ENCODE results near the gene PTP4A1.

Gene PTP4A1

GRCh38 chr6:63530182-63530581 is 42.1 kb upstream of the PTP4A1 start:
- Histone ChIP-seq H3K27me3 (ENCODE audit: control insufficient read depth, low read length) (no peaks in the 10 kb centered on the region), H4K20me1 (ENCODE audit: control insufficient read depth, insufficient read depth, low read depth, low read length) (no peaks in the 10 kb centered on the region), H3F3A (ENCODE audit: control insufficient read depth, insufficient read depth) (no peaks in the 10 kb centered on the region), H3K9me3 (ENCODE audit: control insufficient read depth, insufficient read depth, low read length) (no peaks in the 10 kb centered on the region), H3K27ac (ENCODE audit: low read depth, low read length) (no peak overlapping the region), H3K9me2 (replicated peaks; ENCODE audit: control insufficient read depth, low read length) (no peaks in the 10 kb centered on the region), H3K4me3 (ENCODE audit: low read length) (no peak overlapping the region), H3K79me2 (ENCODE audit: control insufficient read depth, low read length) (no peaks in the 10 kb centered on the region), H3K4me2 (ENCODE audit: low read length) (no peak overlapping the region), H3K36me3 (ENCODE audit: control insufficient read depth, low read length) (no peaks in the 10 kb centered on the region), H3K4me1 (ENCODE audit: control insufficient read depth, low read length) (no peaks in the 10 kb centered on the region)
- TF ChIP-seq EZH2phosphoT487 (IDR thresholded peaks at IDR 0.05; ENCODE audit: borderline replicate concordance, low read length) (no peak), CTCF (IDR thresholded peaks at IDR 0.05; ENCODE audit: low read depth, low read length, poor library complexity, severe bottlenecking) (no peak)

- H3K27ac ChIP-seq (ENCODE audit: low read depth, low read length) = no peak overlapping the region
- no peaks in the 10 kb centered on the region for H3K4me1 ChIP-seq (ENCODE audit: control insufficient read depth, low read length)
- no peaks in the 10 kb centered on the region for H4K20me1 ChIP-seq (ENCODE audit: control insufficient read depth, insufficient read depth, low read depth, low read length)
- no peaks in the 10 kb centered on the region for H3K27me3 ChIP-seq (ENCODE audit: control insufficient read depth, low read length)
- no peaks in the 10 kb centered on the region for H3K36me3 ChIP-seq (ENCODE audit: control insufficient read depth, low read length)
- no peaks in the 10 kb centered on the region for H3F3A ChIP-seq (ENCODE audit: control insufficient read depth, insufficient read depth)
- H3K9me3 ChIP-seq (ENCODE audit: control insufficient read depth, insufficient read depth, low read length) = no peaks in the 10 kb centered on the region
- no peak for TF ChIP-seq EZH2phosphoT487 (IDR thresholded peaks at IDR 0.05; ENCODE audit: borderline replicate concordance, low read length)
- TF ChIP-seq CTCF (IDR thresholded peaks at IDR 0.05; ENCODE audit: low read depth, low read length, poor library complexity, severe bottlenecking) = no peak
- H3K9me2 ChIP-seq (replicated peaks; ENCODE audit: control insufficient read depth, low read length) = no peaks in the 10 kb centered on the region
- H3K79me2 ChIP-seq (ENCODE audit: control insufficient read depth, low read length) = no peaks in the 10 kb centered on the region
- no peak overlapping the region for H3K4me3 ChIP-seq (ENCODE audit: low read length)
- no peak overlapping the region for H3K4me2 ChIP-seq (ENCODE audit: low read length)
Measured at GRCh38 chr6:63530991-63531390, 41.3 kb upstream of the PTP4A1 start.

- Histone ChIP-seq H3K27me3 (ENCODE audit: control insufficient read depth, low read length) (no peaks in the 10 kb centered on the region), H3F3A (ENCODE audit: control insufficient read depth, insufficient read depth) (no peaks in the 10 kb centered on the region), H3K27ac (ENCODE audit: low read depth, low read length) (no peak overlapping the region), H3K4me3 (ENCODE audit: low read length) (no peak overlapping the region), H3K9me2 (replicated peaks; ENCODE audit: control insufficient read depth, low read length) (no peaks in the 10 kb centered on the region), H4K20me1 (ENCODE audit: control insufficient read depth, insufficient read depth, low read depth, low read length) (no peaks in the 10 kb centered on the region), H3K4me2 (ENCODE audit: low read length) (no peak overlapping the region), H3K79me2 (ENCODE audit: control insufficient read depth, low read length) (no peaks in the 10 kb centered on the region), H3K4me1 (ENCODE audit: control insufficient read depth, low read length) (peaks cover 6% of the 10 kb centered on the region; the same call in 1 of the 2 replicates), H3K36me3 (ENCODE audit: control insufficient read depth, low read length) (no peaks in the 10 kb centered on the region), H3K9me3 (ENCODE audit: control insufficient read depth, insufficient read depth, low read length) (no peaks in the 10 kb centered on the region)
- TF ChIP-seq CTCF (IDR thresholded peaks at IDR 0.05; ENCODE audit: low read depth, low read length, poor library complexity, severe bottlenecking) (no peak), EZH2phosphoT487 (IDR thresholded peaks at IDR 0.05; ENCODE audit: borderline replicate concordance, low read length) (no peak)
Measured at GRCh38 chr6:63533026-63533425, 39.3 kb upstream of the PTP4A1 start.

DNA sequence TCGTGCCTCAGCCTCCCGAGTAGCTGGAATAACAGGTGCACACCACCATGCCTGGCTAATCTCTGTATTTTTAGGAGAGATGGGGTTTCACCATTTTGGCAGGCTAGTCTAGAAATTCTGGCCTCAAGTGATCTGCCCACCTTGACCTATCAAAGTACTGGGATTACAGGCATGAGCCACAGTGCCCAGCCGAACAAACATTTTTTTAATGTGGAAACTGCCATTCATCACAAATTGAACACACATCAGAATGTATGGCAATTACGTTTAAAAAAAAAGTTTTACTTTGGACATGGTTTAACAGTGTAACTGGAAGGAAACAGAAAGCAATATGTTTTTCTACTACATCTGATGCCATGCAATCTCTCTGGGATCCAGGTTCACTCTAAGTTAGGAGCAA is 38.3 kb upstream of the PTP4A1 start:
- Histone ChIP-seq H4K20me1 (ENCODE audit: control insufficient read depth, insufficient read depth, low read depth, low read length) (no peaks in the 10 kb centered on the region), H3K4me3 (ENCODE audit: low read length) (no peak overlapping the region), H3F3A (ENCODE audit: control insufficient read depth, insufficient read depth) (no peaks in the 10 kb centered on the region), H3K9me2 (replicated peaks; ENCODE audit: control insufficient read depth, low read length) (no peaks in the 10 kb centered on the region), H3K4me2 (ENCODE audit: low read length) (no peak overlapping the region), H3K36me3 (ENCODE audit: control insufficient read depth, low read length) (no peaks in the 10 kb centered on the region), H3K79me2 (ENCODE audit: control insufficient read depth, low read length) (no peaks in the 10 kb centered on the region), H3K9me3 (ENCODE audit: control insufficient read depth, insufficient read depth, low read length) (no peaks in the 10 kb centered on the region), H3K27ac (ENCODE audit: low read depth, low read length) (no peak overlapping the region), H3K27me3 (ENCODE audit: control insufficient read depth, low read length) (no peaks in the 10 kb centered on the region), H3K4me1 (ENCODE audit: control insufficient read depth, low read length) (peaks cover 6% of the 10 kb centered on the region; the same call in 1 of the 2 replicates)
- TF ChIP-seq CTCF (IDR thresholded peaks at IDR 0.05; ENCODE audit: low read depth, low read length, poor library complexity, severe bottlenecking) (no peak), EZH2phosphoT487 (IDR thresholded peaks at IDR 0.05; ENCODE audit: borderline replicate concordance, low read length) (no peak)
